HEK293 (cell line): ENCODE results near the gene CASP10.

Experiments
- CTCF ChIA-PET: fragments of 350-600 bp; formaldehyde crosslinking; extraction: SDS; loops from one replicate; lab custom pipeline; 2021; ENCODE audit warnings: antibody characterized with exemption; lab: Yijun Ruan, JAX
- POLR2A ChIA-PET: fragments of 300-600 bp; formaldehyde crosslinking; extraction: SDS; loops from one replicate; lab custom pipeline; 2020; ENCODE audit warnings: antibody characterized with exemption, inconsistent platforms; lab: Yijun Ruan, JAX
- H3K27ac ChIP-seq: fragments of 200-500 bp; sonication (Bioruptor generic); 2 replicates; pipeline ENCODE4 v1.5.1; 2014; ENCODE audit warnings: low read depth, low read length, control low read depth, inconsistent platforms; ENCODE audit errors: extremely low read depth
- H3K36me3 ChIP-seq, 2 experiments: fragments of 200-500 bp in 1 of 2; sonication (Bioruptor generic) in 1 of 2; 1 replicate in 1 of 2; 2 replicates in 1 of 2; pipeline ENCODE4 v1.5.1; 2014 to 2017; ENCODE audit warnings: inconsistent platforms in 2 of 2, low read length in 2 of 2; ENCODE audit not compliant: control insufficient read depth in 2 of 2, insufficient read depth in 1 of 2
- H3K4me1 ChIP-seq: fragments of 200-500 bp; sonication (Bioruptor generic); 2 replicates; pipeline ENCODE4 v1.5.1; 2014; ENCODE audit warnings: mild to moderate bottlenecking, low read length, inconsistent platforms; ENCODE audit not compliant: control insufficient read depth, insufficient read depth
- H3K4me3 ChIP-seq: 2 replicates; pipeline ENCODE4 v1.5.1; 2011; ENCODE audit warnings: low read depth, mild to moderate bottlenecking, control low read depth, low read length, moderate library complexity
- H3K9me3 ChIP-seq: fragments of 200-500 bp; sonication (Bioruptor generic); 2 replicates; pipeline ENCODE4 v1.5.1; 2014; ENCODE audit warnings: low read depth, low read length, inconsistent platforms; ENCODE audit not compliant: control insufficient read depth, insufficient read depth
- EGR2 ChIP-seq: fragments of 450-650 bp; formaldehyde crosslinking; IDR thresholded peaks from 2 replicates; pipeline ENCODE4 v1.5.1; 2016; ENCODE audit warnings: low read depth, missing biosample characterization, missing genetic modification characterization
- HOXA7 ChIP-seq: sonication (generic); formaldehyde crosslinking; IDR thresholded peaks from 2 replicates; pipeline ENCODE4 v1.8.1; 2022; ENCODE audit warnings: missing genetic modification reagents, borderline replicate concordance
- KLF9 ChIP-seq: fragments of 450-650 bp; formaldehyde crosslinking; IDR thresholded peaks from 2 replicates; pipeline ENCODE4 v1.5.1; 2016; ENCODE audit warnings: missing biosample characterization, missing genetic modification characterization, low read depth
- SCRT2 ChIP-seq: fragments of 450-650 bp; formaldehyde crosslinking; IDR thresholded peaks from 2 replicates; pipeline ENCODE4 v1.5.1; 2016; ENCODE audit warnings: missing biosample characterization, missing genetic modification characterization
- SETDB1 ChIP-seq: IDR thresholded peaks from one replicate; pipeline ENCODE4 v1.6.1; 2017; ENCODE audit warnings: mild to moderate bottlenecking, low read length, moderate library complexity, mixed read lengths; ENCODE audit not compliant: insufficient read length
- YY2 ChIP-seq: fragments of 450-650 bp; formaldehyde crosslinking; IDR thresholded peaks from 2 replicates; pipeline ENCODE4 v1.5.1; 2016; ENCODE audit warnings: missing biosample characterization, missing genetic modification characterization
- ZBTB20 ChIP-seq: fragments of 450-650 bp; formaldehyde crosslinking; IDR thresholded peaks from 2 replicates; pipeline ENCODE4 v1.5.1; 2016; ENCODE audit warnings: missing biosample characterization, missing genetic modification characterization
- ZFHX2 ChIP-seq: fragments of 450-650 bp; formaldehyde crosslinking; conservative IDR thresholded peaks from 2 replicates; pipeline ENCODE4 v1.5.1; 2016; ENCODE audit warnings: missing biosample characterization, missing genetic modification characterization
- ZIC2 ChIP-seq: fragments of 450-650 bp; formaldehyde crosslinking; IDR thresholded peaks from 2 replicates; pipeline ENCODE4 v1.5.1; 2016; ENCODE audit warnings: missing biosample characterization, missing genetic modification characterization
- ZNF174 ChIP-seq: fragments of 450-650 bp; formaldehyde crosslinking; IDR thresholded peaks from 2 replicates; pipeline ENCODE4 v1.5.0; 2017; ENCODE audit warnings: missing biosample characterization, mild to moderate bottlenecking, missing genetic modification characterization
- ZNF23 ChIP-seq: fragments of 450-650 bp; formaldehyde crosslinking; IDR thresholded peaks from 2 replicates; pipeline ENCODE4 v1.5.1; 2016; ENCODE audit warnings: missing biosample characterization, missing genetic modification characterization, borderline replicate concordance
- ZNF530 ChIP-seq: fragments of 450-650 bp; formaldehyde crosslinking; IDR thresholded peaks from 2 replicates; pipeline ENCODE4 v1.5.1; 2016; ENCODE audit warnings: low read depth, missing biosample characterization, missing genetic modification characterization
- ZNF560 ChIP-seq: fragments of 450-650 bp; formaldehyde crosslinking; IDR thresholded peaks from 2 replicates; pipeline ENCODE4 v1.5.1; 2017; ENCODE audit warnings: missing biosample characterization, missing genetic modification characterization, borderline replicate concordance
- ZNF629 ChIP-seq: fragments of 450-650 bp; formaldehyde crosslinking; IDR thresholded peaks from 2 replicates; pipeline ENCODE4 v1.5.1; 2017; ENCODE audit warnings: missing biosample characterization, missing genetic modification characterization
- ZNF837 ChIP-seq: fragments of 450-650 bp; formaldehyde crosslinking; IDR thresholded peaks from 2 replicates; pipeline ENCODE4 v1.5.1; 2016; ENCODE audit warnings: missing biosample characterization, missing genetic modification characterization
- ZSCAN23 ChIP-seq: fragments of 450-650 bp; formaldehyde crosslinking; IDR thresholded peaks from 2 replicates; pipeline ENCODE4 v1.5.1; 2016; ENCODE audit warnings: missing biosample characterization, missing genetic modification characterization
- TF ChIP-seq, protein P1 (sequence below): fragments of 450-650 bp; formaldehyde crosslinking; IDR thresholded peaks from 2 replicates; pipeline ENCODE4 v1.5.1; 2016; ENCODE audit warnings: missing biosample characterization, missing genetic modification characterization, borderline replicate concordance
- TF ChIP-seq, protein P2 (sequence below): fragments of 450-650 bp; formaldehyde crosslinking; IDR thresholded peaks from 2 replicates; pipeline ENCODE4 v1.5.1; 2016; ENCODE audit warnings: missing biosample characterization, missing genetic modification characterization
- TF ChIP-seq, protein P3 (sequence below): fragments of 450-650 bp; formaldehyde crosslinking; IDR thresholded peaks from 2 replicates; pipeline ENCODE4 v1.5.1; 2016; ENCODE audit warnings: missing biosample characterization, missing genetic modification characterization
- TF ChIP-seq, protein P4 (sequence below): fragments of 450-650 bp; formaldehyde crosslinking; IDR thresholded peaks from 2 replicates; pipeline ENCODE4 v1.5.1; 2016; ENCODE audit warnings: missing biosample characterization, missing genetic modification characterization

Gene CASP10

DNA sequence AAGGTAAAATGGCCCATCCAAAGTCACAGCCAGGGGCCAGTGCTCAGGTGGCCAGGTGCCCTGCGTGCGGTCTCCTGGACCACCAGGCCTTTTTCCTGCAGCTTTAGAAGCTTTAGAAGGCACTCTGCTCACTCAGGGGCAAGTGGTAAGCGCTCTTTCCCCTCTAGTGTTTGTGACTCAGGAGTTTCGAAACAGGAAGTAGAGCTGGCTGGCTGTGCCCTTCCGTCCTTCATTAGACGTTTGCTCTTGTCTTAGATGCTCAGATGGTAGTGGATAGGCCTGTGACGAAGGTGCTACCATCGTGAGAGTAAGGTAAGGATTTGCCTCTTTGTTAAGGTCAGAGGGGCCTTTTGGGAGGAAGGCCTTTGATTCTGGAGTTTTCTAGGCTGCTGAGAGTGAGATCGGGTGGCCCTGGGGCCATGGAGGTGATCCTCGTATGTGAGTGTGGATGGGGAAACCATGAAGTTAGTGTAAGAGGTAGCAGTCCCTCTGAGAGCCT, 77.4 kb downstream of the CASP10 start, which contains the start of gene CASP8:
CASP8 (plus strand) TSS at position 235 of the 499 bp plus-strand sequence. CDS start 5,951 bp downstream, outside the sequence.
- POLR2A ChIA-PET = no interaction called here
- H3K27ac ChIP-seq = no peak within 1 kb of the TSS; the same call in 1 of the 2 replicates
- H3K4me1 ChIP-seq = peaks cover 9% of the 10 kb centered on the region

More for the DNA sequence above, 77.4 kb downstream of the CASP10 start, which contains the start of gene CASP8:
- TF ChIP-seq ZSCAN23 (tag by site-specific recombination) = no peak
- TF ChIP-seq, protein P1, sequence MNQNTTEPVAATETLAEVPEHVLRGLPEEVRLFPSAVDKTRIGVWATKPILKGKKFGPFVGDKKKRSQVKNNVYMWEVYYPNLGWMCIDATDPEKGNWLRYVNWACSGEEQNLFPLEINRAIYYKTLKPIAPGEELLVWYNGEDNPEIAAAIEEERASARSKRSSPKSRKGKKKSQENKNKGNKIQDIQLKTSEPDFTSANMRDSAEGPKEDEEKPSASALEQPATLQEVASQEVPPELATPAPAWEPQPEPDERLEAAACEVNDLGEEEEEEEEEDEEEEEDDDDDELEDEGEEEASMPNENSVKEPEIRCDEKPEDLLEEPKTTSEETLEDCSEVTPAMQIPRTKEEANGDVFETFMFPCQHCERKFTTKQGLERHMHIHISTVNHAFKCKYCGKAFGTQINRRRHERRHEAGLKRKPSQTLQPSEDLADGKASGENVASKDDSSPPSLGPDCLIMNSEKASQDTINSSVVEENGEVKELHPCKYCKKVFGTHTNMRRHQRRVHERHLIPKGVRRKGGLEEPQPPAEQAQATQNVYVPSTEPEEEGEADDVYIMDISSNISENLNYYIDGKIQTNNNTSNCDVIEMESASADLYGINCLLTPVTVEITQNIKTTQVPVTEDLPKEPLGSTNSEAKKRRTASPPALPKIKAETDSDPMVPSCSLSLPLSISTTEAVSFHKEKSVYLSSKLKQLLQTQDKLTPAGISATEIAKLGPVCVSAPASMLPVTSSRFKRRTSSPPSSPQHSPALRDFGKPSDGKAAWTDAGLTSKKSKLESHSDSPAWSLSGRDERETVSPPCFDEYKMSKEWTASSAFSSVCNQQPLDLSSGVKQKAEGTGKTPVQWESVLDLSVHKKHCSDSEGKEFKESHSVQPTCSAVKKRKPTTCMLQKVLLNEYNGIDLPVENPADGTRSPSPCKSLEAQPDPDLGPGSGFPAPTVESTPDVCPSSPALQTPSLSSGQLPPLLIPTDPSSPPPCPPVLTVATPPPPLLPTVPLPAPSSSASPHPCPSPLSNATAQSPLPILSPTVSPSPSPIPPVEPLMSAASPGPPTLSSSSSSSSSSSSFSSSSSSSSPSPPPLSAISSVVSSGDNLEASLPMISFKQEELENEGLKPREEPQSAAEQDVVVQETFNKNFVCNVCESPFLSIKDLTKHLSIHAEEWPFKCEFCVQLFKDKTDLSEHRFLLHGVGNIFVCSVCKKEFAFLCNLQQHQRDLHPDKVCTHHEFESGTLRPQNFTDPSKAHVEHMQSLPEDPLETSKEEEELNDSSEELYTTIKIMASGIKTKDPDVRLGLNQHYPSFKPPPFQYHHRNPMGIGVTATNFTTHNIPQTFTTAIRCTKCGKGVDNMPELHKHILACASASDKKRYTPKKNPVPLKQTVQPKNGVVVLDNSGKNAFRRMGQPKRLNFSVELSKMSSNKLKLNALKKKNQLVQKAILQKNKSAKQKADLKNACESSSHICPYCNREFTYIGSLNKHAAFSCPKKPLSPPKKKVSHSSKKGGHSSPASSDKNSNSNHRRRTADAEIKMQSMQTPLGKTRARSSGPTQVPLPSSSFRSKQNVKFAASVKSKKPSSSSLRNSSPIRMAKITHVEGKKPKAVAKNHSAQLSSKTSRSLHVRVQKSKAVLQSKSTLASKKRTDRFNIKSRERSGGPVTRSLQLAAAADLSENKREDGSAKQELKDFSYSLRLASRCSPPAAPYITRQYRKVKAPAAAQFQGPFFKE (tag by site-specific recombination) = no peak
- no peak for TF ChIP-seq ZNF560 (tag by site-specific recombination)
- no peak for TF ChIP-seq ZNF629 (tag by site-specific recombination)
- TF ChIP-seq ZNF174 = no peak
- no peak for TF ChIP-seq SETDB1
- TF ChIP-seq ZNF837 (tag by site-specific recombination) = no peak
- no peak for TF ChIP-seq HOXA7 (CRISPR knock-in tag)
- no peak for TF ChIP-seq ZNF23 (tag by site-specific recombination)
- TF ChIP-seq YY2 (tag by site-specific recombination) = no peak
- no peak for TF ChIP-seq ZBTB20 (tag by site-specific recombination)
- no peak for TF ChIP-seq KLF9 (tag by site-specific recombination)
- TF ChIP-seq, protein P2, sequence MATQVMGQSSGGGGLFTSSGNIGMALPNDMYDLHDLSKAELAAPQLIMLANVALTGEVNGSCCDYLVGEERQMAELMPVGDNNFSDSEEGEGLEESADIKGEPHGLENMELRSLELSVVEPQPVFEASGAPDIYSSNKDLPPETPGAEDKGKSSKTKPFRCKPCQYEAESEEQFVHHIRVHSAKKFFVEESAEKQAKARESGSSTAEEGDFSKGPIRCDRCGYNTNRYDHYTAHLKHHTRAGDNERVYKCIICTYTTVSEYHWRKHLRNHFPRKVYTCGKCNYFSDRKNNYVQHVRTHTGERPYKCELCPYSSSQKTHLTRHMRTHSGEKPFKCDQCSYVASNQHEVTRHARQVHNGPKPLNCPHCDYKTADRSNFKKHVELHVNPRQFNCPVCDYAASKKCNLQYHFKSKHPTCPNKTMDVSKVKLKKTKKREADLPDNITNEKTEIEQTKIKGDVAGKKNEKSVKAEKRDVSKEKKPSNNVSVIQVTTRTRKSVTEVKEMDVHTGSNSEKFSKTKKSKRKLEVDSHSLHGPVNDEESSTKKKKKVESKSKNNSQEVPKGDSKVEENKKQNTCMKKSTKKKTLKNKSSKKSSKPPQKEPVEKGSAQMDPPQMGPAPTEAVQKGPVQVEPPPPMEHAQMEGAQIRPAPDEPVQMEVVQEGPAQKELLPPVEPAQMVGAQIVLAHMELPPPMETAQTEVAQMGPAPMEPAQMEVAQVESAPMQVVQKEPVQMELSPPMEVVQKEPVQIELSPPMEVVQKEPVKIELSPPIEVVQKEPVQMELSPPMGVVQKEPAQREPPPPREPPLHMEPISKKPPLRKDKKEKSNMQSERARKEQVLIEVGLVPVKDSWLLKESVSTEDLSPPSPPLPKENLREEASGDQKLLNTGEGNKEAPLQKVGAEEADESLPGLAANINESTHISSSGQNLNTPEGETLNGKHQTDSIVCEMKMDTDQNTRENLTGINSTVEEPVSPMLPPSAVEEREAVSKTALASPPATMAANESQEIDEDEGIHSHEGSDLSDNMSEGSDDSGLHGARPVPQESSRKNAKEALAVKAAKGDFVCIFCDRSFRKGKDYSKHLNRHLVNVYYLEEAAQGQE (tag by site-specific recombination) = no peak
- TF ChIP-seq, protein P3, sequence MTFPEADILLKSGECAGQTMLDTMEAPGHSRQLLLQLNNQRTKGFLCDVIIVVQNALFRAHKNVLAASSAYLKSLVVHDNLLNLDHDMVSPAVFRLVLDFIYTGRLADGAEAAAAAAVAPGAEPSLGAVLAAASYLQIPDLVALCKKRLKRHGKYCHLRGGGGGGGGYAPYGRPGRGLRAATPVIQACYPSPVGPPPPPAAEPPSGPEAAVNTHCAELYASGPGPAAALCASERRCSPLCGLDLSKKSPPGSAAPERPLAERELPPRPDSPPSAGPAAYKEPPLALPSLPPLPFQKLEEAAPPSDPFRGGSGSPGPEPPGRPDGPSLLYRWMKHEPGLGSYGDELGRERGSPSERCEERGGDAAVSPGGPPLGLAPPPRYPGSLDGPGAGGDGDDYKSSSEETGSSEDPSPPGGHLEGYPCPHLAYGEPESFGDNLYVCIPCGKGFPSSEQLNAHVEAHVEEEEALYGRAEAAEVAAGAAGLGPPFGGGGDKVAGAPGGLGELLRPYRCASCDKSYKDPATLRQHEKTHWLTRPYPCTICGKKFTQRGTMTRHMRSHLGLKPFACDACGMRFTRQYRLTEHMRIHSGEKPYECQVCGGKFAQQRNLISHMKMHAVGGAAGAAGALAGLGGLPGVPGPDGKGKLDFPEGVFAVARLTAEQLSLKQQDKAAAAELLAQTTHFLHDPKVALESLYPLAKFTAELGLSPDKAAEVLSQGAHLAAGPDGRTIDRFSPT (tag by site-specific recombination) = no peak
- no peak for TF ChIP-seq EGR2 (tag by site-specific recombination)
- TF ChIP-seq ZFHX2 (tag by site-specific recombination) = no peak
- TF ChIP-seq ZIC2 = no peak
- no peak for TF ChIP-seq ZNF530 (tag by site-specific recombination)
- no peak for TF ChIP-seq SCRT2 (tag by site-specific recombination)
- TF ChIP-seq, protein P4, sequence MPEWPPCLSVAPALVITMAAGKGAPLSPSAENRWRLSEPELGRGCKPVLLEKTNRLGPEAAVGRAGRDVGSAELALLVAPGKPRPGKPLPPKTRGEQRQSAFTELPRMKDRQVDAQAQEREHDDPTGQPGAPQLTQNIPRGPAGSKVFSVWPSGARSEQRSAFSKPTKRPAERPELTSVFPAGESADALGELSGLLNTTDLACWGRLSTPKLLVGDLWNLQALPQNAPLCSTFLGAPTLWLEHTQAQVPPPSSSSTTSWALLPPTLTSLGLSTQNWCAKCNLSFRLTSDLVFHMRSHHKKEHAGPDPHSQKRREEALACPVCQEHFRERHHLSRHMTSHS = no peak
- Histone ChIP-seq H3K36me3 (no peaks in the 10 kb centered on the region), H3K9me3 (no peaks in the 10 kb centered on the region), H3K4me3 (no peak within 1 kb of the TSS)
- CTCF ChIA-PET = interaction anchor here (0.6 to 1.5 kb wide), 2 partner anchors 71 to 103 kb away, joined by 3 to 8 read pairs; no protein-coding TSS in a partner anchor
